Stimulated activated CD4-positive, alpha-beta T cell treated with anti-CD3 and anti-CD28 coated beads, Interleukin-1b, Interleukin-23, amount 100 ng/mL, for 24 hours (primary cell): Measurements from ENCODE around the gene GTSE1.
A peak's percentile ranks its signal among the peaks of the same experiment; 100 is the strongest.
"Not testable (repeated sequence)": the region's sequence is repeated elsewhere in the genome, so short reads cannot be mapped to it uniquely, and the experiment has no call there.

Experiments
- DNase-seq, 4 experiments: peaks; one replicate each; pipeline ENCODE4 v3.0.0-alpha.2; 2020; ENCODE audit warnings: low read depth in 4 of 4, low spot score in 1 of 4

The GTSE1 gene

DNA sequence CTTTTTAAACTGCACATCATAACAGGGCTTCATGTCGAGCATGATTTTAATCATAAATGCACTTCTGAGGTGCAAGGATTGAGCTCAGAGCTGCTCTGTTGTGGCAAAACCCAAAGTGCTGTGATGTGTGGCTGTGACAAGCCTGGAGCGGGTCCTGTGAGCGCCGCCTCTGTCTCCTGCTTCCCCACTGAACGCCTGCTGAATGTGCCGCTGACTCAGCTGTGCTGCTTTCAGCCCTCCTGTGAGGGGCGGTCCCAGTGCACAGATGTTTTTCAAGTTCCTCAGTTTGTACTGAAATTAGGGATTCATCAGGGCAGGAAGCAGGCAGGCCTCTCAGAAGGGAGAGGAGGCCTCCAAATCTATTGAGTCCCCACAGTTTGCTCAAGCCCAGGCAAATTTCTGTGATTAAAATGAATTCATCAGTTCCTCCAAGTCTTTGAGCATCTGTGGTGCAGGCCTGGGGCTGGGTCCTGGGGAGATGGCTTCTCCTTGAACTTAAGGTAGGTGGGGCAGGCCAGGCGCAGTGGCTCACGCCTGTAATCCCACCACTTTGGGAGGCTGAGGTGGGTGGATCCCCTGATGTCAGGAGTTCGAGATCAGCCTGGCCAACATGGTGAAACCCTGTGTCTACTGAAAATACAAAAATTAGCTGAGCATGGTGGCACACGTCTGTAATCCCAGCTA, 3.0 kb upstream of the GTSE1 start:
- no peak for DNase-seq

DNA sequence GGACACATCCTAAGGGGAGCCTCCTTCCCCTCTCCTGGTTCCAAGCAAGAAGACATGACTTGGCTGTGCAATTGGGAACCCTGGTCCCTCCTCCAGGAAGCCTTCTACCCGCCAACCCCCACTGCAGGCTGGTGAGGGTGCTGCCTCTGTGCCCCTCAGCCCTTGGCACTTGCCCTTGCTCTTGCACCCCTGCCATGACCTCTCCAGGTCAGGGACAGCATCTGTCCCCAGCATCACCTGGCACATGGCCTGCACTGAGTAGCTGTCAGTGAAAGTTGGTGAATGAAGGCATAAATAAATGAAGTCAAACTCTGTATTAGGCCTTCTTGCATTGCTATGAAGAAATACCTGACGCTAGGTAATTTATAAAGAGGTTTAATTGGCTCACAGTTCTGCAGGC, 1.9 kb upstream of the GTSE1 start:
- DNase-seq: no peak

DNA sequence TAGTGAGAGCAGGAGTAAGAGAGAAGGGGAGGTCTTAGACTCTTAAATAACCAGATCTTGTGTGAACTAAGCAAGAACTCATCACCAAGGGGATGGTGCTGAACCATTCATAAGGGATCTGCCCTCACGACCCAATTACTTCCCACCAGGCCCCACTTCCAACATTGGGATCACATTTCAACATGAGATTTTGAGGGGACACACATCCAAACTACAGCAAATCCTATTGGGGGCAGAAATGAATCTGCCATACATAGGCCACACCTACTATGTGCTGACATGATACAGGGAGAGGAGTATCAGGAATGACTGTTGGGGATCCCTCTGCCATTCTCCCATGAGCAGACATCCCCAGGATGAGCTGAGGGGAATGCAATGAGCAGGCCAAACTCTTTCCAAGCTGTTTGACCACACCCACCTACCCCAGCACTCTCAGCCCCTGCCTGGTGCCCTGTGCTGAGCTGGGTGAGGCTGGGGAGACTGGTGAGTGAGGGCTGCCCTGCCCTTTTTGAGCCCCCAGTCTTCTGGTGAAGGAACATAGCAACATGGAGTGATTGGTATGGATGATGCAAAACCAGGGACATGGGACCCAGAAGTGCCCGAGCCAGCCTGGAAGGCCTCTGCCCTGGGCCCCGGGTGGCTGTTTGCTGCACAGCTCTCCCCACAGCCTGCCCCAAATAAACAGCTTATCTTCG, 1.2 kb upstream of the GTSE1 start:
- no peak for DNase-seq

DNA sequence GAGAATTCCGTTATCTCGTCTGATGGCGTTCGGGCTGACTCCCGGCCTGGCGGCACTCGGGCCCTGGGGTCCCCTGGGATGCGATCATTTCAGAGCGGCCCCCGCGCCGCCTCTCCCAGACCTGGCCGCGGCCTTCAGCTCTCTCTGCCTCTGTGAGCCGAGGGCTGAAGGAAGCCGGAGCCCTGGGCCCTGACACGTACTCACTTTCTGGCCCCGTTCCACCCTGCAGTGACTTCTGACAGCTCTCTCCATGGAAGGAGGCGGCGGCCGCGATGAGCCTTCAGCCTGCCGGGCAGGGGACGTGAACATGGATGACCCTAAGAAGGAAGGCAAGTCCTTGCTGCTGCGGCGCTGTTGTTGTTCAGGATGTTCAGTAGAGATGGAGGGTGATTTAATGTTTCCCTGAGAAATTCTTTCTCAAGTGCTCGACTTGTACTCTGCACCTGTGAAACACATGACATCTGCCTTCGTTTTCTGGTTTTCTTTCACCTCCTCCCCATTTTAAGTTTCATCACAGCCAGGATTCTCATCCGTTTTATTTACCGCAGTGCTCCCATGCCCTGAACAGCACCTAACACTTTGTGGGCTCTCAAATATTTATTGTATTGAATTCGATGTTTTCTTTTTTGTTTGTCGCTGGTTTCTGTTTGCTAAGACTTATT, 612 bp downstream of the GTSE1 start:
- peak in 1 of 4 experiments; percentile 8 for DNase-seq

DNA sequence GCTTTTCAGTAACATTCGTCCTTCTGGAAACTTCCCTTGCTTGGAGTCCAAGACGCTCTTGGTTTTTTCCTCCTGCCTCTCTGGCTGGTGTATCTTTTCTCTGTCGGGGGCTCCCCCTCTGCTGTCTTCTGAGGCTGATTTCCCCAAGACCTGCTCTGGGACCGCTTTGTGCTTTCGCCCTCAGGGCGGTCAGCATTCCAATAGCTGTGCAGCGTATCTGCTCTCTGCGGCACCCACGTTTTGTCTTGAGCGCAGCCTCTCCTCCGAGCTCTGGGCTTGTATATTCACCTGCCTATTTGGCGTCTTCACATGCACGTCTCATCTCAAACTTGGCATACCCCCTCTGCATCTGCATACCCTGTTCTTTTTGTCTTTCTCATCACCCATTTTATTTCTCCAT, 2.4 kb downstream of the GTSE1 start:
- DNase-seq: no peak

DNA sequence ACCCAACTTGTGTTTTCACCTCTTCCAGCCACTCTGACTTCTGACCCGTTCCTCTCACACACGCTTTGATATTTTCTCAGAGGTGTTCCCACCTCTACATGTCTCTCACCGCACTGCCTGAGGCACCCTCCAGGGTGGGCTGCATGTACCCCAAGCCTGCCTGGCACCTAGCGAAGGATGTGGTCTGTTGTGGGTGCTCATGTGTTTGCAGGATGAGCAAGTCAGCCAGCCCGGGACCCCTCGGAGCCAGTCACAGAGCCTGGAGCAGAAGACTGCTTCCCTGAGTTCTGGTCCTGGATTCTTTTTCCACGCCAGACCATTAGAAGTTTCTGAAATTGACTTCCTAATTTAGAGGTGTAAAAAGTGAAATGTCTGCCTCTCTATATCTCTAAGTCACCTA, 3.8 kb downstream of the GTSE1 start:
- no peak for DNase-seq

DNA sequence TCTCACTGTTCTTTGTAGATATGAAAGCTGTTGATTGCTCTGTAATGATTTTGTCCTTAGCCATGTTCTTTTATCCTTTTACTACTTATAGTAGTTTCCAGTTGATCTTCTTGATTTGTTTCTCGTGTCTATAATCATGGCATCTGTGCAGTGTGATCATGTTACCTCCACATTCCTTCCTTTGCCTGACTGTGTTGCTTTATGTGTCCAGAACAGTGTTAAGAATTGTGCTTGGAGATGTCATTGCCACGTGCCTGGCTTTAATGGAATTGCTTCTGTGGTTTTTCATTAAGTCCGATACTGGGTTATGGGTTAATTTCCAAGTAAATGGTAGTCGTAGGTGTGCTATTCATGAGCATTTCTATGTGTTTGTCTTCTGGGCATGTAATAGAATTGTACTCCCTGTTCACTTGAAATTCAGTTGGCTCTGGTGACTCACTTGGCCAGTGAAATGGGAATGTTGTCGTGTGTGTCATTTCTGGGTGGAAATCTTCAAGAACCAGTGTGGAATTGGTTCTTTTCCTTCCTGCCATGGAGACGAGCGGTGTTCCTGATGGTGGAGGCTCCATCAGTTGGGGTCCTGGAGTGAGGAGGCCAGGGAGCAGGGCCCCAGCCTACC, 6.8 kb downstream of the GTSE1 start:
- no peak for DNase-seq

DNA sequence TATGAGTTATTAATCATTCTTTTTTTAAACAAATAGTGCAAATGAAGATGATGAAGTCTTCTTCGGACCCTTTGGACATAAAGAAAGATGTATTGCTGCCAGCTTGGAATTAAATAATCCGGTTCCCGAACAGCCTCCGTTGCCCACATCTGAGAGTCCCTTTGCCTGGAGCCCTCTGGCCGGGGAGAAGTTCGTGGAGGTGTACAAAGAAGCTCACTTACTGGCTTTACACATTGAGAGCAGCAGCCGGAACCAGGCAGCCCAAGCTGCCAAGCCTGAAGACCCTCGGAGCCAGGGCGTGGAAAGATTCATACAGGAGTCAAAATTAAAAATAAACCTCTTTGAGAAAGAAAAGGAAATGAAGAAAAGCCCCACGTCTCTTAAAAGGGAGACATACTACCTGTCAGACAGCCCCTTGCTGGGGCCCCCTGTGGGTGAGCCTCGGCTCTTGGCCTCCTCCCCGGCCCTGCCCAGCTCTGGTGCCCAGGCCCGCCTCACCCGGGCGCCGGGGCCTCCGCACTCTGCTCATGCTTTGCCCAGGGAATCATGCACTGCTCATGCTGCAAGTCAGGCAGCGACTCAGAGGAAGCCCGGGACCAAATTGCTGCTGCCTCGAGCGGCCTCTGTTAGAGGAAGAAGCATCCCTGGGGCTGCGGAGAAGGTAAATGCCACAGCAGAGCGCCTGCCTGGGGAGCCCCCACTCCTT, 11.8 kb downstream of the GTSE1 start:
- DNase-seq: no peak

DNA sequence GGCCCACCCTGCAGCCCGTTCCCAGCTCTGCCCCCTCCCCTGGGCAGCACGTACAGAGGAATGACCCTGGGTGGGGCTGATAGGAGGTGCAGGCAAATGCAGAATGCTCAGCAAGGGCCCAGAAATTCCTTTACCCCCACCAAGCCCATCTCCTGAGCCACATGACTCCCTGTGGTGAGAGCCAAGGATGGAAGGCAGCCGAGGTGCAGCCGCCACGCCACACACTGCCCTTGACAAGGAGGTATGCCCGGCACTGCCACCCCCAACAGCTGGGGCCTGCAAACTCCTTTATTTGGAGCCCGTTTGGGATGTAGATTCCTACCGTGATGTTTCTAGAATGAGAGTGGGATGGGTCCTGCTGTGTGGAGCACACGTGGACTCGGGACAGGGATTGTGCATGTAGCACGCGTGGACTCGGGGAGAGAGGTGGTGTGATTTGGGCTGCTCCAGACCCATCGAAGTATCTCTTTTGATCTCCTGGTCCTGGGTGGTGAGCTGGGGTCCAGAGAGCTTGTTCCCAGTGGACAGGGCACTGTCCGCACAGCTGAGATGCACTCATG, 12.9 kb downstream of the GTSE1 start:
- DNase-seq: no peak

DNA sequence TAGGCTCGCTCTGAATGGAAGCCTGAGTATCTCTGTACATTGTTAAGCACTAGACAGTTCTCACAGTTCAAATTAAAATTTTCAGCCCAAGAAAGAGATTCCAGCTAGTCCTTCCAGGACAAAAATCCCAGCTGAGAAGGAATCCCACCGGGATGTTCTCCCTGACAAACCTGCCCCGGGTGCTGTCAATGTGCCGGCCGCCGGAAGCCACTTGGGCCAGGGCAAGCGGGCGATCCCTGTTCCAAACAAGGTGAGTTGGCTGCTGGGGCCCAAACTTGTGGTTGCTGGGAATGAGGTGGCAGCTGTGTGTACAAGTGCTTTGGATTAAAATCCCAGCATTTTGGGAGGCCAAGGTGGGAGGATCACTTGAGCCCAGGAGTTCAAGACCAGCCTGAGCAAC, 15.4 kb downstream of the GTSE1 start:
- no peak for DNase-seq

DNA sequence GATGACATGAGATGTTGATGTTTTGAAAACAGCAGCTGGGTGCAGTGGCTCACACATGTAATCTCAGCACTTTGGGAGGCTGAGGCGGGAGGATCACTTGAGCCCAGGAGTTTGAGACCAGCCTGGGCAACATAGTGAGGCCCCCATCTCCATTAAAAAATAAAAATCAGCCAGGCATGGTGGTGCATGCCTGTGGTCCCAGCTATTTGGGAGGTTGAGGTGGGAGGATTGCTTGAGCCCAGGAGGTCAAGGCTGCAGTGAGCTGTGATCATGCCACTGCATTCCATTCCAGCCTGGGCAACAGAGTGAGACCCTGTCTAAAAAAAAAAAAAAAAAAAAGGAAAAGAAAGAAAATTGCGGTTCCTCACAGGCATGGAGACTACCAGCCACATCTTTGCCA, 16.2 kb downstream of the GTSE1 start:
- not testable (repeated sequence) for DNase-seq

DNA sequence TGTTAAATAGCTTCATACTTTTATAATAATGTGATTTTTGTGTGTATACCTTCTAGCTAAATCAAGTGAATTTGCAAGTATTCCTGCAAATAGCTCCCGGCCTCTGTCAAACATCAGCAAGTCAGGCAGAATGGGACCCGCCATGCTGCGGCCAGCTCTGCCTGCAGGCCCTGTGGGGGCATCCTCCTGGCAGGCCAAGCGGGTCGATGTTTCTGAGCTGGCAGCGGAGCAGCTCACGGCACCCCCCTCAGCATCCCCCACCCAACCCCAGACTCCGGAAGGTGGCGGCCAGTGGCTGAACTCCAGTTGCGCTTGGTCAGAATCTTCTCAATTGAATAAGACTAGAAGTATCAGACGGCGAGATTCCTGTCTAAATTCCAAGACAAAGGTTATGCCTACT, 19.3 kb downstream of the GTSE1 start:
- no peak for DNase-seq

DNA sequence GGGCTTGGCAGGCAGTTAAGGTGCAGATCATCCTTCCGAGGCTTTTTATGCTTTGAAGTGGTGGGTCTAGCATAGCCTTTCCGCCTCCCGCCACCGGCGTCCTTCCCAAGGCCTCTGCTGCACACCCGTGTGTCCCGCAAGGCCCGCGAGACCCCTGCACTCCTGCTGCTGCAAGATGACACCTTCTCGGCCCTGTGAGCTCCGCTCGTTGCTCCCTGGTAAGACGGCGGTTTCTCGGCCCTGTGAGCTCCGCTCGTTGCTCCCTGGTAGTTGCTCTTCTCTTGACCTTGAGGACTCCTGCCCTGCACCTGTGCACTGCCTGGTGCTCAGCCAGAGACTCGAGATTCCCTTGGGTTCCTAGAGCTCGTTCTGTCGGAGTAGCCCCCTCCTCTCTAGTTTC, 21.0 kb downstream of the GTSE1 start:
- no peak for DNase-seq

DNA sequence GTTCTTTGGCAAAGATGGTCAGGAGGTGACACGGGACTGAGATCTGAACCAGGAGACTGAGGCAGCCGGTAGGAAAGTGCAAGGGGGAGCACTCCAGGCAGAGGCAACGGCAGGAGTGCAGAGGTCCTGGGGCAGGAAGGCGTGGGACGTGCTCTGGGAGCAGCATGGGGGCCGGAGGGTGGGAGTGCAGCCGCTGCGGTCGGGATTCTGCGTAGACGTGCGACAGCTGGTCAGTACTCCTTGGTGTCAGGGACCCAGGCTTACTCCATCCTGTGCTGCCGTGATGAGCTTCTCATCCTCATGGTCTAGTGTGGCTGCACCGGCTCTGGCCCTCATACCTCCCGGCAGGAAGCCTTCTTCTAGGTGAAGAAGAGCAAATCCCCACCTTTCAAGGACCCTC, 21.9 kb downstream of the GTSE1 start:
- DNase-seq: no peak

DNA sequence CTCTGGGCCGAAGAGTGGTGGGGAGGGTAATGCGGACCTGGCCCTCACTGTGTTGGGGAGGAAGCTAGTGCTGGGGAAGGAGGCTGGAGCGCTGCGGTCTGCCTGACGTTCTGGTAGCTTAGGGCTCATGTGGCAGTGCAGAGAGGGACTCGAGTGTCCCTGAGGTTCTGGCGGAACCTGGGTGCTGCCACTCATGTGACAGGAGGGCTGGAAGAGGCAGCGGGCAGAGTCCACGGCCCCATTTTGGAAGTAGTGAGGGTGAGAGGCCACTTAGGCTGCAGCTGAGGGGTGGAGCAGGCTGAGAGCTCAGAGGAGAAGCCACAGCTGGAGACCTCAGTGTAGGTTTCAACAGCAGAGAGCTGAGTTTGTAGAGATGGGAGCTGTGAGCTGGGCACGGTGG, 22.6 kb downstream of the GTSE1 start:
- no peak for DNase-seq

DNA sequence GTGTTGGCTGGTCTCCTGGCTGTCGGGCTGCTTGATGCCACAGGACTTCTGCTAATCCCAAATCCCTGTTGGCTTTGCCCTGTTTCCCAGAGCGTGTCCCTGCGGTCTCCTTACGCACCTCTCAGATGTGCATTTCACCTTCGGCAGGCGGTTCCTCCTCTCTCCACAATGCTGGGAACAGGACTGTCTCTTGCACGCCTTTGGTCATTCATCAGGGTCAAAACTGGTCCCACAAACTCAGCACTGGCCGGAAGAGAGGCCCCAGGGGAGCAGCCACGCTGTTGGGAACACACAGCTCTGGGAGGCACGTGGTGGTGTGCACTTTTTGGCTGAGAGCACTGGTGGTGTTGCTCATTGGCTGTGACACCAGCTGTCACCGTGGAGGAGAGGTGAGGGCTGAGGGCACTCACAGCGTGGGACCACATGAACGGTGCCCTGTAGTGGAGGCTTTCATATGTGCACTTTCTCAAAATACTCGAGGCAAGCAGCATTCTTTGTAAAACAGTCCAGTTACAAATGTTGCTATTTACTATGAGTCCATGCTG, 23.6 kb downstream of the GTSE1 start:
- no peak for DNase-seq

DNA sequence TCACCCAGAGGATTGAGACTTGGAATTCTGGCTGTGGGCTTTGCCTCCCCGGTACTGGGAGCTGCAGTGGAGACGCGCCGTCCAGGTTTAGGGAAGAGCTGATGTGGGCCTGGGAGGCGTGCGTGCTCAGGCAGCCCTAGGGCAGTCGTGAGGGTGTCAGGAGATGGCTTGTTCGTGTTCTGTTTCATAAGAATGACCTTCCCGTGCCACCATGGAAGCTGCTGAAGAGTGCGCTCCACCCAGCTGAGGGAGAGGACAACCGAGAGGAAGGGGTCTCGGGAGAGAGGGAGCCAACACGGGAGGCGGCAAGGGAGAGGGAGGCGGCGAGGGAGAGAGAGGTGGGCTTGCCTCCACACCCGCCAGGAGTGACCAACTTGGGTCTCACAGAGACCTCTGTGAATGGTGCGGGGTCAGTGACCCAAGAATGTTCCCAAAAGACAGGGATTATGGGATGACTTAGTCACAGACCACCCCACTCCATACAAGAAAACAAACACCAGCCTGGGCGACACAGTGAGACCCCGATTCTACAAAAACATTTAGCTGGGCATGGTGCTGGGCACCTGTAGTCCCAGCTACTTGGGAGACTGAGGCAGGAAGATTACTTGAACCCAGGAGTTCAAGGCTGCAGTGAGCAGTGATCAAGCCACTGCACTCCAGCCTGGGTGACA, 24.2 kb downstream of the GTSE1 start:
- no peak for DNase-seq

DNA sequence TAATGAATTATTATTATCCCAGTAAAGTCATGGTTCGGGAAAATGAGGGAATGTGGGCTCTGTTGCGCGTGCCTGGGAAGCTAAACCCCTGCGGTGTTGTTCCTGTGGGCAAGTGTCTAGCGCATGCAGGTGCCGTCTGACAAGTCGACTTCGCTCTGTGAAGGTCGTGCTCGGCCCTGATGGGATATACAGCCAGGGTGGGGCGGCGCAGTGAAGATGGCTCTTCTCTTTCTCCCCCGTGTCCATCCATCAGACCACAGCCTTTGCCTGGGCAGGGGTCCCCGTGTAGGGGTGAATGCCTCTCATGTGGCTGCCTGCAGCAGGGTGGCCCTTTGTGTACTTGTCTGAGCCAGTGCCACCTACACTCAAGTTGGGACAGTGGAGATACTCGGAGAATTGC, 26.0 kb downstream of the GTSE1 start:
- no peak for DNase-seq

DNA sequence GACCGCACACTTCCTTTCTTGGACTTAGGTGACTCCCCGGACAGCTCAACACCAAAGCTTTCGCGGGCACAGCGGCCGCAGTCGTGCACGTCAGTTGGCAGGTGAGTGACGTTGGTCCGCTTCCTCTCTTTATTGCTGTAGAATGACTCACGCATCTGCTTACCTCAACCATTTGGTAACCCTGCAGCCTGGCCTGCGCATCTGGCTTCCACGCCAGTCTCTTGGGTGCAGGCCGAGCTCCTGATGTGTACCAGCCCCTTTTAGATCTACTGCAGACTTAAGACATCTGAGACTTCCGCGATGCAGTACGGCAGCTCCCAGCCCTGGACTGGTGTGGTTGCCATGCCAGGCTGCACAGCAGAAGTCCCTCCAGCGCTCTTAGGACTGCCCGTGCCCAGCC, 26.5 kb downstream of the GTSE1 start:
- no peak for DNase-seq

DNA sequence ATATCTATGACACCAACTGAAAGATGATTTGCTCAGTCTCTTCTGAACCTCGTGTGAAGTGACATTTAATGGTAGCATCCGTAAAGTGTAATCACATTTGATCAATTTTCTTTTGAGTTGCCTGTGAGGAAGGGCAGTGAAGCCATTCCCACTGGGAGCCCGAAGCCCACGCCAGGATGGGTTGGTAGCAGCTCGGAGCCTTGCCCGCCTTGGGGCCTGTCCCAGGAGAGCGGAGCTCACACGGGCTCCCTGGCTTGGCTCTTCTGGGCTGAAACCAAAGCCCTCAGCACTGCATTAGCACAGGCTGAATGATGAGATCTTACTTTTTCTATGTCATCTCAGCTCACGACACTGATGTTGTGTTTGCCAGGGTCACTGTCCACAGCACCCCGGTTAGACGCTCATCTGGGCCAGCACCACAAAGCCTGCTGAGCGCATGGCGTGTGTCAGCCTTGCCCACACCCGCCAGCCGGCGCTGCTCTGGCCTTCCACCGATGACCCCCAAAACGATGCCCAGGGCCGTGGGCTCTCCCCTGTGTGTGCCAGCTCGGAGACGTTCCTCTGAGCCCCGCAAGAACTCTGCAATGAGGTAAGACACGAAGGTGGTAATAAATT, 29.5 kb downstream of the GTSE1 start:
- DNase-seq: no peak
